Neural cell (in vitro differentiated cells): Measurements from ENCODE around the gene PLA2G3. TPM values are rescaled to one million over a fixed set of nuclear protein-coding genes. Genes with fewer than 3 reads are reported as not detected.

ENCODE experiments used
- H2AFZ ChIP-seq: fragments of 200-600, 300-800 bp; sonication (generic), shearing (Covaris generic); 2 replicates; pipeline ENCODE4 v1.6.0; 2014; ENCODE audit warnings: low read depth, mild to moderate bottlenecking, antibody characterized with exemption, low read length, moderate library complexity
- H3F3A ChIP-seq: fragments of 200-600 bp; shearing (Covaris generic); 2 replicates; pipeline ENCODE4 v1.6.1; 2016; ENCODE audit warnings: mild to moderate bottlenecking, moderate library complexity, mixed read lengths, antibody characterized with exemption, low read length; ENCODE audit not compliant: insufficient read depth, poor library complexity, severe bottlenecking
- H3K27ac ChIP-seq: fragments of 200-600, 300-800 bp; sonication (generic), shearing (Covaris generic); 2 replicates; pipeline ENCODE4 v1.5.1; 2014; ENCODE audit warnings: mild to moderate bottlenecking, low read length, moderate library complexity
- H3K27me3 ChIP-seq: fragments of 300-800, 200-600 bp; sonication (generic), shearing (Covaris generic); 2 replicates; pipeline ENCODE4 v1.6.0; 2014; ENCODE audit warnings: mild to moderate bottlenecking, low read depth, low read length, moderate library complexity; ENCODE audit not compliant: insufficient read depth
- H3K36me3 ChIP-seq: fragments of 300-800, 200-600 bp; sonication (generic), shearing (Covaris generic); 2 replicates; pipeline ENCODE4 v1.5.1; 2014; ENCODE audit warnings: mild to moderate bottlenecking, antibody characterized with exemption, low read length, moderate library complexity; ENCODE audit not compliant: insufficient read depth
- H3K4me2 ChIP-seq: fragments of 300-800, 200-600 bp; sonication (generic), shearing (Covaris generic); 2 replicates; pipeline ENCODE4 v1.6.0; 2014; ENCODE audit warnings: mild to moderate bottlenecking, low read length
- H3K4me3 ChIP-seq: fragments of 300-800, 200-600 bp; sonication (generic), shearing (Covaris generic); 2 replicates; pipeline ENCODE4 v1.5.1; 2014; ENCODE audit warnings: mild to moderate bottlenecking, low read length, moderate library complexity
- H3K79me2 ChIP-seq: fragments of 200-600 bp; shearing (Covaris generic); replicated peaks from 2 replicates; pipeline ENCODE4 v1.6.0; 2014; ENCODE audit warnings: mild to moderate bottlenecking, low read length, moderate library complexity; ENCODE audit not compliant: insufficient read depth
- H3K9ac ChIP-seq: fragments of 300-800, 200-600 bp; sonication (generic), shearing (Covaris generic); 2 replicates; pipeline ENCODE4 v1.6.1; 2016; ENCODE audit warnings: mild to moderate bottlenecking, low read length, mixed read lengths
- H3K9me2 ChIP-seq: fragments of 200-600 bp; shearing (Covaris generic); 2 replicates; pipeline ENCODE4 v1.6.1; 2016; ENCODE audit warnings: mild to moderate bottlenecking, low read length, mixed read lengths; ENCODE audit not compliant: insufficient read depth
- H3K9me3 ChIP-seq: fragments of 200-600, 300-800 bp; sonication (generic), shearing (Covaris generic); 2 replicates; pipeline ENCODE4 v1.6.1; 2016; ENCODE audit warnings: mild to moderate bottlenecking, mixed run types, low read length, moderate library complexity, mixed read lengths
- H4K20me1 ChIP-seq: fragments of 200-600 bp; shearing (Covaris generic); 2 replicates; pipeline ENCODE4 v1.6.1; 2016; ENCODE audit warnings: mild to moderate bottlenecking, mixed run types; ENCODE audit not compliant: insufficient read depth
- EP300 ChIP-seq: fragments of 450-650 bp; conservative IDR thresholded peaks from 2 replicates; pipeline ENCODE4 v1.6.1; 2014; ENCODE audit warnings: antibody characterized with exemption, mild to moderate bottlenecking, moderate library complexity; ENCODE audit not compliant: poor library complexity, severe bottlenecking
- EZH2 ChIP-seq: fragments of 200-600, 300-800 bp; shearing (Covaris generic), sonication (generic); IDR thresholded peaks from 2 replicates; pipeline ENCODE4 v1.6.1; 2014; ENCODE audit warnings: antibody characterized with exemption, low read length, borderline replicate concordance, mild to moderate bottlenecking; ENCODE audit not compliant: insufficient read depth, poor library complexity, severe bottlenecking
- MXI1 ChIP-seq: fragments of 450-650 bp; conservative IDR thresholded peaks from 2 replicates; pipeline ENCODE4 v1.6.1; 2014; ENCODE audit warnings: antibody characterized with exemption, mild to moderate bottlenecking; ENCODE audit not compliant: poor library complexity, severe bottlenecking
- POLR2AphosphoS5 ChIP-seq: IDR thresholded peaks from 2 replicates; pipeline ENCODE4 v1.6.1; 2012
- RAD21 ChIP-seq: fragments of 450-650 bp; conservative IDR thresholded peaks from 2 replicates; pipeline ENCODE4 v1.6.1; 2014; ENCODE audit warnings: antibody characterized with exemption, mild to moderate bottlenecking, moderate library complexity
- SMC3 ChIP-seq: fragments of 450-650 bp; conservative IDR thresholded peaks from 2 replicates; pipeline ENCODE4 v1.6.1; 2014; ENCODE audit warnings: antibody characterized with exemption, mild to moderate bottlenecking, moderate library complexity; ENCODE audit not compliant: poor library complexity
- TAF1 ChIP-seq: IDR thresholded peaks from 2 replicates; pipeline ENCODE4 v1.6.1; 2012; ENCODE audit warnings: low read depth
- polyA plus RNA-seq: library from polyadenylated mRNA; depleted of rRNA; stranded (reverse); fragments of >200 nt; gene quantifications from 2 replicates; pipeline ENCODE4 v1.2.3, GENCODE V29; 2014
- TF ChIP-seq, protein P1 (sequence below): fragments of 450-650 bp; IDR thresholded peaks from 2 replicates; pipeline ENCODE4 v1.5.1; 2014; ENCODE audit warnings: antibody characterized with exemption, mild to moderate bottlenecking, moderate library complexity; ENCODE audit not compliant: poor library complexity, severe bottlenecking
- TF ChIP-seq, protein P2 (sequence below): IDR thresholded peaks from 2 replicates; pipeline ENCODE4 v1.6.1; 2012; ENCODE audit warnings: borderline replicate concordance

The PLA2G3 gene
- polyA plus RNA-seq, 1 donor from 2014 or later = not detected

DNA sequence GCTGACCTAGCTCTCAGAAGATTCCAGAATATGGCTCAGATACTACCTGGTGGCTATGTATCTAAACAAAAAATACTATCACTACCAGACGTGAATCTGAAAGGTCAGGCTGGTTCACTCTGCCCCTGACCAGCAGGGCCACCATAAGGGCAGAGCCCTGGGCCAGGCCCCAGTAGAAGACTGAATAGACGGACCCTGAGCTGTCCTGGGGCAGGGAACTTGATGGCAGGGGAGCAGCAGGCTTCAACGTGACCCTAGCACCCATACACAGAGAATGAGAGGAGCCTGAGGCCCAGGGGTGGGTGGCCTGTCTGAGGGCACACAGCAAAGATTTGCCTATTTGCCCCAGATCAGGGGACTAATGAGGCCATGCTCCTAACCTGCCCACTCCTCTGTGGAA, 13.0 kb upstream of the PLA2G3 start:
- Histone ChIP-seq H3K4me3 (no peak overlapping the region), H3K9ac (no peak overlapping the region), H3K36me3 (no peaks in the 10 kb centered on the region), H3K9me3 (no peaks in the 10 kb centered on the region), H2AFZ (no peak overlapping the region), H4K20me1 (no peaks in the 10 kb centered on the region), H3K4me2 (no peak overlapping the region), H3K27ac (no peak overlapping the region), H3F3A (no peaks in the 10 kb centered on the region), H3K79me2 (no peaks in the 10 kb centered on the region), H3K9me2 (no peaks in the 10 kb centered on the region), H3K27me3 (no peaks in the 10 kb centered on the region)
- TF ChIP-seq TAF1 (no peak), EZH2 (no peak), SMC3 (no peak), POLR2AphosphoS5 (no peak), MXI1 (no peak), EP300 (no peak), RAD21 (no peak)
- TF ChIP-seq, protein P1, sequence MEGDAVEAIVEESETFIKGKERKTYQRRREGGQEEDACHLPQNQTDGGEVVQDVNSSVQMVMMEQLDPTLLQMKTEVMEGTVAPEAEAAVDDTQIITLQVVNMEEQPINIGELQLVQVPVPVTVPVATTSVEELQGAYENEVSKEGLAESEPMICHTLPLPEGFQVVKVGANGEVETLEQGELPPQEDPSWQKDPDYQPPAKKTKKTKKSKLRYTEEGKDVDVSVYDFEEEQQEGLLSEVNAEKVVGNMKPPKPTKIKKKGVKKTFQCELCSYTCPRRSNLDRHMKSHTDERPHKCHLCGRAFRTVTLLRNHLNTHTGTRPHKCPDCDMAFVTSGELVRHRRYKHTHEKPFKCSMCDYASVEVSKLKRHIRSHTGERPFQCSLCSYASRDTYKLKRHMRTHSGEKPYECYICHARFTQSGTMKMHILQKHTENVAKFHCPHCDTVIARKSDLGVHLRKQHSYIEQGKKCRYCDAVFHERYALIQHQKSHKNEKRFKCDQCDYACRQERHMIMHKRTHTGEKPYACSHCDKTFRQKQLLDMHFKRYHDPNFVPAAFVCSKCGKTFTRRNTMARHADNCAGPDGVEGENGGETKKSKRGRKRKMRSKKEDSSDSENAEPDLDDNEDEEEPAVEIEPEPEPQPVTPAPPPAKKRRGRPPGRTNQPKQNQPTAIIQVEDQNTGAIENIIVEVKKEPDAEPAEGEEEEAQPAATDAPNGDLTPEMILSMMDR = no peak
- TF ChIP-seq, protein P2, sequence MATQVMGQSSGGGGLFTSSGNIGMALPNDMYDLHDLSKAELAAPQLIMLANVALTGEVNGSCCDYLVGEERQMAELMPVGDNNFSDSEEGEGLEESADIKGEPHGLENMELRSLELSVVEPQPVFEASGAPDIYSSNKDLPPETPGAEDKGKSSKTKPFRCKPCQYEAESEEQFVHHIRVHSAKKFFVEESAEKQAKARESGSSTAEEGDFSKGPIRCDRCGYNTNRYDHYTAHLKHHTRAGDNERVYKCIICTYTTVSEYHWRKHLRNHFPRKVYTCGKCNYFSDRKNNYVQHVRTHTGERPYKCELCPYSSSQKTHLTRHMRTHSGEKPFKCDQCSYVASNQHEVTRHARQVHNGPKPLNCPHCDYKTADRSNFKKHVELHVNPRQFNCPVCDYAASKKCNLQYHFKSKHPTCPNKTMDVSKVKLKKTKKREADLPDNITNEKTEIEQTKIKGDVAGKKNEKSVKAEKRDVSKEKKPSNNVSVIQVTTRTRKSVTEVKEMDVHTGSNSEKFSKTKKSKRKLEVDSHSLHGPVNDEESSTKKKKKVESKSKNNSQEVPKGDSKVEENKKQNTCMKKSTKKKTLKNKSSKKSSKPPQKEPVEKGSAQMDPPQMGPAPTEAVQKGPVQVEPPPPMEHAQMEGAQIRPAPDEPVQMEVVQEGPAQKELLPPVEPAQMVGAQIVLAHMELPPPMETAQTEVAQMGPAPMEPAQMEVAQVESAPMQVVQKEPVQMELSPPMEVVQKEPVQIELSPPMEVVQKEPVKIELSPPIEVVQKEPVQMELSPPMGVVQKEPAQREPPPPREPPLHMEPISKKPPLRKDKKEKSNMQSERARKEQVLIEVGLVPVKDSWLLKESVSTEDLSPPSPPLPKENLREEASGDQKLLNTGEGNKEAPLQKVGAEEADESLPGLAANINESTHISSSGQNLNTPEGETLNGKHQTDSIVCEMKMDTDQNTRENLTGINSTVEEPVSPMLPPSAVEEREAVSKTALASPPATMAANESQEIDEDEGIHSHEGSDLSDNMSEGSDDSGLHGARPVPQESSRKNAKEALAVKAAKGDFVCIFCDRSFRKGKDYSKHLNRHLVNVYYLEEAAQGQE = no peak

DNA sequence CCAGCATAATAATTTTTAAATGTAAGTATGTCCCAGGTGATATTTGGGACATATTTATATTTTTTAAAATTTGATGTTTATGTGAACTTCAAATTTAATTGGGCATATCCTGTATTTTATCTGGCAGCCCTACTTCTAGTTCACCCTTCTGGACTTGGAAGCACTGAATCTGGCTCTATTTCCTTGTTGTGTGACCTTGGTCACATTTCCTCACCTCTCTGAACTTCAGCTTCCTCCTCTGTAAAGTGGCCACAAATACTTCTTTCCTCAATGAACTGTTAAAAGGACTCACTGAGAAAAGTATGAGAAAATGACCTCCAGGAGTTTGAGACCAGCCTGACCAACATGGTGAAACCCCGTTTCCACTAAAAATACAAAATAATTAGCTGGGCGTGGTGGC, 11.6 kb upstream of the PLA2G3 start:
- H2AFZ ChIP-seq = no peak overlapping the region

More for the DNA sequence above, 11.6 kb upstream of the PLA2G3 start:
- Histone ChIP-seq H4K20me1 (no peaks in the 10 kb centered on the region), H3K9me2 (no peaks in the 10 kb centered on the region), H3K27ac (no peak overlapping the region), H3K4me2 (no peak overlapping the region), H3K27me3 (no peaks in the 10 kb centered on the region), H3K9ac (no peak overlapping the region), H3K4me3 (no peak overlapping the region), H3K36me3 (no peaks in the 10 kb centered on the region), H3K79me2 (no peaks in the 10 kb centered on the region), H3K9me3 (no peaks in the 10 kb centered on the region), H3F3A (no peaks in the 10 kb centered on the region)
- TF ChIP-seq EZH2 = no peak
- TF ChIP-seq, protein P2 = no peak
- TF ChIP-seq, protein P1 = no peak
- TF ChIP-seq POLR2AphosphoS5 = no peak
- TF ChIP-seq SMC3 = no peak
- TF ChIP-seq RAD21 = no peak
- no peak for TF ChIP-seq EP300
- no peak for TF ChIP-seq TAF1
- TF ChIP-seq MXI1 = no peak
